ENCODE measurements around the gene SNX27. TPM values are rescaled to one million over a fixed set of nuclear protein-coding genes. Genes with fewer than 3 reads are reported as not detected.

The SNX27 gene
- total and polyA plus RNA-seq, 3 donors from 2014 or later = 24.7 to 44.4 (median 42.8) TPM

DNA sequence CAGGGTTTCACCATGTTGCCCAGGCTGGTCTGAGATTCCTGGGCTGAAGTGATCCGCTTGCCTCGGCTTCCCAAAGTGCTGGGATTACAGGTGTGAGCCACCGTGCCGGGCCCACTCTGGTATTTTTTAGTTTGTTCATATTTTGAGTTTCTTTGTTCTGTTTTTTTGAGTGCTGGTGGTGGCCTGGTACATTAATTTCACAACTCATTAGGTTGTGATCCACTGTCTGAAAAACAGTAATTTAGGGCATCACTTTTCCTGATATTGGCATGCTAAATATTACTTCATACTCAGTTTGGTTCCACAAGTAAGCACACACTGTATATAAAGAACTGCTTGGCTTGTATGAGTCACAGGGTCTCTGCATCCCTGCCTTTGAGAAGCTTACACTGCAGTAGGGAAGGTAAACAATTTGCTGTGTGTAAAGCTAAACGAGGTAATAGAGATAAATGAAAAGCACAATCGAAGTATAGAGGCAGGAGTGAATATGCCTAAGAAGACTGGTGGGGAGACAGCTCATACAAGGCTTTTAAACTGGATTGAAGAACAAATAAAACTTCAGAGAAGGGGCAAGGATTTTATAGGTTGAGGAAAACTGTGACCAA is 7.7 kb downstream of the SNX27 start:
- no peaks in the 10 kb centered on the region for H3K4me1 ChIP-seq
- peak overlapping the region; percentile 62 to 79 for H3K27ac ChIP-seq
- H3K27me3 ChIP-seq = no peaks in the 10 kb centered on the region
- H3K36me3 ChIP-seq (ENCODE audit: low read depth, missing control alignments) = no peaks in the 10 kb centered on the region
- 76 to 80% methylated on average over 6 of the region's 6 CpGs for WGBS, 2 donors
- intact Hi-C loops (cut with DNase I; ENCODE audit: low total_unique reads) = no loop called here
- no peak for DNase-seq
- no peaks in the 10 kb centered on the region for H3K9me3 ChIP-seq
- no peak for TF ChIP-seq POLR2A (IDR thresholded peaks at IDR 0.05)
- TF ChIP-seq CTCF (IDR thresholded peaks at IDR 0.05) = no peak
- no peak overlapping the region for H3K4me3 ChIP-seq

DNA sequence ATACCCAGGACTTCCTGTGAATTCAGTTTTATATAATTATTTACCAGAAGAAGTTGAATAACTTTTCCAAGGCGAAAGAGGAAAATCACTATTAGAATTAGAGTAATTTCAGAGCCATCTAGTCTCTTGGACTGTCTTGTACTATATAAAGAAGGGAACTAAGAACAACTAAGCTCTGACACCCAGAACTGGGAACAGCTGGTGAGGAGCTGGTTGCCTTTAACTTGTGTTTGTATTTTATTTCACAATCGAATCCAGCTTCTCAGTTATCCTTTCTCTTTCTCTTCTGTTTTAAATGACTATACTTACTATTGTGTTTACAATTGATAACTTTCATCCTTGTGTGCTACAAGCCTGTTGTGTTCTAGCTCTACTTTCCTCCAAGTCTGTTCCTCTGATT is 8.4 kb downstream of the SNX27 start:
- Histone ChIP-seq H3K27me3 (no peaks in the 10 kb centered on the region), H3K4me1 (no peaks in the 10 kb centered on the region), H3K4me3 (no peak overlapping the region), H3K27ac (peak overlapping the region; percentile 62 to 79), H3K36me3 (ENCODE audit: low read depth, missing control alignments) (no peaks in the 10 kb centered on the region), H3K9me3 (no peaks in the 10 kb centered on the region)
- no peak for TF ChIP-seq CTCF (IDR thresholded peaks at IDR 0.05)
- no peak for TF ChIP-seq POLR2A (IDR thresholded peaks at IDR 0.05)
- intact Hi-C loops (cut with DNase I; ENCODE audit: low total_unique reads) = no loop called here
- no peak for DNase-seq
- WGBS, 2 donors = 43 to 58% methylated on average over 2 of the region's 2 CpGs

GRCh38 chr1:151621351-151621750 is 9.5 kb downstream of the SNX27 start:
- 41 to 49% methylated on average over 2 of the region's 2 CpGs for WGBS, 2 donors
- peak; percentile 63 for DNase-seq
- Histone ChIP-seq H3K27me3 (no peaks in the 10 kb centered on the region), H3K27ac (peak overlapping the region; percentile 51 to 79), H3K4me3 (no peak overlapping the region), H3K36me3 (ENCODE audit: low read depth, missing control alignments) (no peaks in the 10 kb centered on the region), H3K9me3 (no peaks in the 10 kb centered on the region), H3K4me1 (no peaks in the 10 kb centered on the region)
- intact Hi-C loops (cut with DNase I; ENCODE audit: low total_unique reads) = no loop called here
- TF ChIP-seq CTCF (IDR thresholded peaks at IDR 0.05) = no peak
- TF ChIP-seq POLR2A (IDR thresholded peaks at IDR 0.05) = no peak

DNA sequence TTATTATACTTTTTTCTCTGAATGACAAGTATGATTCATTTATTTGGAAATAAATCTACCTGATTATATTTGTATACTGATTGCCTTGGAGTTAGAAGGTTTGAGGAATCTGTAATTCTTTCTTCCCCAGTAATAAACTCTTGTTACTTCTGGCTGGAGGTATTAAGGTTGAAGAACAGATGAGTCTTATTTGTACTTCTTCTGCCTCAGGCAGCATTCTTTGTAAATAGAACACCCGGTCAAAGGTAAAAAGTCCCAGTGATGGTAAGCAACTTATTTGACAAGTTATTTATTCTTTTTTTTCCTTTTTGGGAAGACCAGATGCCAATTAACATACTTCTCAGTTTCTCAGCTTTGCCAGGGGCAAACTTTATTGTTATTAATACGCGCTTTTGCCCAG is 12.9 kb downstream of the SNX27 start:
- 93 to 98% methylated on average over 3 of the region's 3 CpGs for WGBS, 2 donors

More for the DNA sequence above, 12.9 kb downstream of the SNX27 start:
- Histone ChIP-seq H3K27ac (no peak overlapping the region), H3K27me3 (no peaks in the 10 kb centered on the region), H3K9me3 (no peaks in the 10 kb centered on the region), H3K4me3 (no peak overlapping the region), H3K4me1 (no peaks in the 10 kb centered on the region), H3K36me3 (ENCODE audit: low read depth, missing control alignments) (no peaks in the 10 kb centered on the region)
- TF ChIP-seq CTCF (IDR thresholded peaks at IDR 0.05) (no peak), POLR2A (IDR thresholded peaks at IDR 0.05) (no peak)
- DNase-seq = no peak
- intact Hi-C loops (cut with DNase I; ENCODE audit: low total_unique reads) = no loop called here

Measured in testis (tissue), 3 donors.